Ovary (tissue), 9 donors: ENCODE measurements around the gene MACIR. TPM values are rescaled to one million over a fixed set of nuclear protein-coding genes. Genes with fewer than 3 reads are reported as not detected.

ENCODE experiments used
- DNase-seq, 5 donors: peaks; one replicate each; pipeline ENCODE4 v3.0.0-alpha.2; 2019 to 2020
- H3K27ac ChIP-seq, 2 donors: fragments of 200-600 bp; one replicate each; pipeline versions ENCODE4 v1.5.1 to v1.8.0; 2019 to 2022
- H3K27me3 ChIP-seq: fragments of 200-600 bp; one replicate; pipeline ENCODE4 v1.8.0; 2022
- H3K36me3 ChIP-seq: fragments of 200-600 bp; sonication (generic); one replicate; pipeline ENCODE4 v1.5.1; 2019
- H3K4me1 ChIP-seq: one replicate; pipeline ENCODE4 v1.8.1; 2013; ENCODE audit warnings: mild to moderate bottlenecking, moderate library complexity; ENCODE audit not compliant: insufficient read depth
- H3K4me3 ChIP-seq: fragments of 200-600 bp; sonication (generic); one replicate; pipeline ENCODE4 v1.5.1; 2017
- H3K9me3 ChIP-seq, 2 donors: fragments of 200-600 bp in 1 of 2; sonication (generic) in 1 of 2; one replicate each; pipeline versions ENCODE4 v1.5.1 to v1.8.1; 2013 to 2019; ENCODE audit warnings: mild to moderate bottlenecking in 1 of 2, moderate library complexity in 1 of 2
- EP300 ChIP-seq: sonication (generic); formaldehyde crosslinking; IDR thresholded peaks from one replicate; pipeline ENCODE4 v1.6.1; 2017; ENCODE audit warnings: antibody characterized with exemption
- POLR2A ChIP-seq: fragments of 450-650 bp; IDR thresholded peaks from one replicate; pipeline ENCODE4 v1.6.1; 2017; ENCODE audit warnings: antibody characterized with exemption, mild to moderate bottlenecking, moderate library complexity
- WGBS, 3 donors: extraction: QIAGEN DNeasy Blood & Tissue Kit in 1 of 3; methylation state at CpG; one replicate each; pipeline versions ENCODE4 v1.1.5 to v1.1.7; 2013 to 2017; 5-methylcytosine and 5-hydroxymethylcytosine counted together
- intact Hi-C, 4 donors: fragments of 100-400 bp; cut with DNase I; formaldehyde crosslinking; loops; one replicate each; pipeline versions ENCODE4 v1.11.0 to v1.15.1; 2022 to 2023
- polyA plus RNA-seq, 2 donors: library from polyadenylated mRNA; stranded (reverse); fragments of 200-250 nt in 1 of 2; fragments of 350-450 nt in 1 of 2; fragmentation: Illumina TruSeq in 1 of 2; extraction: RNeasy Lipid Tissue Mini Kit (QIAGEN cat#74804) in 1 of 2; gene quantifications; one replicate each; pipeline ENCODE4 v1.2.3, GENCODE V29; 2013 to 2014
- total RNA-seq, 7 donors: library from RNA; depleted of rRNA in 2 of 7; stranded (reverse); fragments of >200 nt in 2 of 7; fragmentation: NEBNext Ultra II Directional in 3 of 7; extraction: Animal tissue kit (Norgen Biotek cat#: 25700) in 3 of 7; gene quantifications; one replicate each; pipeline versions ENCODE4 v1.1.0 to v1.2.4, GENCODE V29; 2016 to 2023
- TF ChIP-seq, protein P1 (sequence below), 3 donors: fragments of 450-650 bp in 2 of 3; fragments of 200-600 bp in 1 of 3; IDR thresholded peaks; one replicate each; pipeline versions ENCODE4 v1.5.1 to v1.8.0; 2016 to 2022; ENCODE audit warnings: antibody characterized with exemption in 3 of 3, mild to moderate bottlenecking in 1 of 3
- donor health status: DM: no; HTN: no; CAD: no; lungs with moderate emphysema.
- donor health status: DM: no; HTN: no; CAD: no.
- donor health status: Bipolar disorder and iron deficiency.
- donor health status: DM: yes; HTN: yes; CAD: no.
- donor health status: DM: no; HTN: no; CAD: no.
- donor health status: DM: yes; HTN: yes; CAD: no.

Gene MACIR
- total and polyA plus RNA-seq, 9 donors, result 3.4 to 7.2 (median 4.3) TPM

GRCh38 chr5:103283120-103283519 lies 24.6 kb downstream of the MACIR start:
- WGBS, 3 donors, result 82 to 90% (median 87%) methylated on average over 2 of the region's 2 CpGs
- no peak for DNase-seq
- Histone ChIP-seq H3K36me3 (no peaks in the 10 kb centered on the region), H3K4me3 (no peak overlapping the region), H3K9me3 (no peaks in the 10 kb centered on the region), H3K27ac (no peak overlapping the region), H3K27me3 (no peaks in the 10 kb centered on the region), H3K4me1 (no peaks in the 10 kb centered on the region)
- TF ChIP-seq EP300, result no peak
- TF ChIP-seq, protein P1, sequence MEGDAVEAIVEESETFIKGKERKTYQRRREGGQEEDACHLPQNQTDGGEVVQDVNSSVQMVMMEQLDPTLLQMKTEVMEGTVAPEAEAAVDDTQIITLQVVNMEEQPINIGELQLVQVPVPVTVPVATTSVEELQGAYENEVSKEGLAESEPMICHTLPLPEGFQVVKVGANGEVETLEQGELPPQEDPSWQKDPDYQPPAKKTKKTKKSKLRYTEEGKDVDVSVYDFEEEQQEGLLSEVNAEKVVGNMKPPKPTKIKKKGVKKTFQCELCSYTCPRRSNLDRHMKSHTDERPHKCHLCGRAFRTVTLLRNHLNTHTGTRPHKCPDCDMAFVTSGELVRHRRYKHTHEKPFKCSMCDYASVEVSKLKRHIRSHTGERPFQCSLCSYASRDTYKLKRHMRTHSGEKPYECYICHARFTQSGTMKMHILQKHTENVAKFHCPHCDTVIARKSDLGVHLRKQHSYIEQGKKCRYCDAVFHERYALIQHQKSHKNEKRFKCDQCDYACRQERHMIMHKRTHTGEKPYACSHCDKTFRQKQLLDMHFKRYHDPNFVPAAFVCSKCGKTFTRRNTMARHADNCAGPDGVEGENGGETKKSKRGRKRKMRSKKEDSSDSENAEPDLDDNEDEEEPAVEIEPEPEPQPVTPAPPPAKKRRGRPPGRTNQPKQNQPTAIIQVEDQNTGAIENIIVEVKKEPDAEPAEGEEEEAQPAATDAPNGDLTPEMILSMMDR (IDR thresholded peaks at IDR 0.05), result no peak
- TF ChIP-seq POLR2A, result no peak
- intact Hi-C loops, result no loop called here

DNA sequence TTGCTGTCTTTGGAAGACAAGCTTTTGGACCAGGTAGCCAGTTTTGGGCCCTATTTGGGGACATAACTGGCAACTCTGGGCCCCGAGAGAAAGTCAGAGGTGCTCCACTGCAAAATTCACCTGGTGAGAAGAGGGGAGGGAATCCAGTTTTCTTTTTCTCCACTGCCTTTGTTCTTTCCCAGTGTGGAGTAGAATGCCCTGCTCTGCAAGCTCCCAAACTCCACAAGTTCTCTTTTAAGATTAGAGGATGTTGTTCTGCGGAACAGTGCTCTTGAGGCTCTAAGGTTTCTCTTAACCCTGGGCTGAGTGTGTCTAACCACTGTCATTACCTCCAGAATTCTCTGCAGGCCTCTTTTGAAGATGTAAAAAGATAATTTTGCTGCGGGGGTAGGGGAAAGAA lies 25.3 kb downstream of the MACIR start:
- H3K27me3 ChIP-seq, result no peaks in the 10 kb centered on the region
- H3K4me3 ChIP-seq, result no peak overlapping the region
- intact Hi-C loops, result no loop called here
- H3K27ac ChIP-seq, result no peak overlapping the region
- H3K36me3 ChIP-seq, result no peaks in the 10 kb centered on the region
- WGBS, 3 donors, result 80 to 86% (median 80%) methylated on average over 3 of the region's 3 CpGs
- no peak for TF ChIP-seq EP300
- TF ChIP-seq, protein P1 (IDR thresholded peaks at IDR 0.05), result no peak
- TF ChIP-seq POLR2A, result no peak
- no peaks in the 10 kb centered on the region for H3K9me3 ChIP-seq
- H3K4me1 ChIP-seq, result no peaks in the 10 kb centered on the region
- no peak for DNase-seq

- DNase-seq, result no peak
- H3K27ac ChIP-seq, result no peak overlapping the region
- TF ChIP-seq, protein P1 (IDR thresholded peaks at IDR 0.05), result no peak
- TF ChIP-seq POLR2A (no peak), EP300 (no peak)
- no peaks in the 10 kb centered on the region for H3K9me3 ChIP-seq
- H3K4me1 ChIP-seq, result no peaks in the 10 kb centered on the region
- H3K4me3 ChIP-seq, result no peak overlapping the region
- intact Hi-C loops, result no loop called here
- no peaks in the 10 kb centered on the region for H3K27me3 ChIP-seq
- 90 to 96% (median 96%) methylated on average over 3 of the region's 3 CpGs for WGBS, 3 donors
- H3K36me3 ChIP-seq, result no peaks in the 10 kb centered on the region
Observed at GRCh38 chr5:103286622-103287021, 28.1 kb downstream of the MACIR start.

DNA sequence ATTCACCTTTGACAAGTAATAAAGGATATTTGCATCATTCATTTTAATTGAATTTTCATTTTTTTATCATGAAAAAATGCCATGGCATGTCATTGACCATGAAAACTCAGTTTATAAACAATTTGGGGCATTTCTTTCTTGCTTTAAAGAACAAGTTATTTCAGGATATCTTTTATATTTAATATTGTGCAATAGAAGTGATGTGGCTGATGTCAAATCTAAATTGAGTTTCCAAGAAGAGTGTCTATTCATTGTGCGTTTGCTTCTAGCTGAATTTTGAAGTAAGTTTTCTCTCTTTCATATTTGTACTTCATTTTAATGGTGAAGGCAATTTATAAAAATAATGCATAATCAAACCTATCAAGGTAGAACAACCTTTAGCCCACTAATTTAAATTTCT lies 30.5 kb downstream of the MACIR start:
- Histone ChIP-seq H3K9me3 (no peaks in the 10 kb centered on the region), H3K27me3 (no peaks in the 10 kb centered on the region), H3K4me1 (no peaks in the 10 kb centered on the region), H3K36me3 (no peaks in the 10 kb centered on the region), H3K4me3 (no peak overlapping the region), H3K27ac (no peak overlapping the region)
- 91 to 94% (median 94%) methylated on average over 1 of the region's 1 CpG for WGBS, 3 donors
- intact Hi-C loops, result no loop called here
- TF ChIP-seq POLR2A (no peak), EP300 (no peak)
- TF ChIP-seq, protein P1 (IDR thresholded peaks at IDR 0.05), result no peak
- DNase-seq, result no peak

DNA sequence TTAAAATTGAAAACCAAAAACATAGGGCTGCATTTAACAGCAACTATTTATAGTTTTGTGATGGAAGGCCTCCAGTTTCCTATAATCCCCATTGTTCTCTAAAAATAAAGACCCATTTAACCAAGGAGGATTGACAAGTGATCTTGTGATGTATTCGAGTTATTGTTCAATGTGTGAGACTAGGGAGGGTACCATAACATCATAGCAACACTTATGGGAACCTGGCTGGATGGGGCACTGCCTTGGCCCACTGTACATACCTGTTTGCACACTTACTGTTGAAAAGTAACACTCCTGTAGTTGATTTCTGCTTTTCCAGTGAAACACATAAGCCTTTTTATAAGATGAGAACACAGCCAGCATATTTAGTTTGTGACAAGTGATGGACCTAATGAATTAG lies 32.3 kb downstream of the MACIR start:
- no peak overlapping the region for H3K27ac ChIP-seq
- H3K4me3 ChIP-seq, result no peak overlapping the region
- WGBS, 3 donors, result 70 to 91% (median 74%) methylated on average over 1 of the region's 1 CpG
- no peaks in the 10 kb centered on the region for H3K36me3 ChIP-seq
- no peak for TF ChIP-seq EP300
- TF ChIP-seq POLR2A, result no peak
- TF ChIP-seq, protein P1 (IDR thresholded peaks at IDR 0.05), result no peak
- no peaks in the 10 kb centered on the region for H3K27me3 ChIP-seq
- no peaks in the 10 kb centered on the region for H3K4me1 ChIP-seq
- intact Hi-C loops, result no loop called here
- H3K9me3 ChIP-seq, result no peaks in the 10 kb centered on the region
- DNase-seq, result no peak
